AG09319 (cell line): ENCODE results near the gene FHIP1B.

ENCODE experiments used
- DNase-seq: peaks from one replicate; pipeline ENCODE4 v3.0.0-alpha.2; 2010; ENCODE audit warnings: low read depth; ENCODE audit errors: extremely low read depth
- TF ChIP-seq, protein P1 (sequence below): IDR thresholded peaks from 2 replicates; pipeline ENCODE4 v1.5.1; 2011; ENCODE audit warnings: low read depth, mild to moderate bottlenecking, inconsistent platforms, low read length, moderate library complexity

The FHIP1B gene

DNA sequence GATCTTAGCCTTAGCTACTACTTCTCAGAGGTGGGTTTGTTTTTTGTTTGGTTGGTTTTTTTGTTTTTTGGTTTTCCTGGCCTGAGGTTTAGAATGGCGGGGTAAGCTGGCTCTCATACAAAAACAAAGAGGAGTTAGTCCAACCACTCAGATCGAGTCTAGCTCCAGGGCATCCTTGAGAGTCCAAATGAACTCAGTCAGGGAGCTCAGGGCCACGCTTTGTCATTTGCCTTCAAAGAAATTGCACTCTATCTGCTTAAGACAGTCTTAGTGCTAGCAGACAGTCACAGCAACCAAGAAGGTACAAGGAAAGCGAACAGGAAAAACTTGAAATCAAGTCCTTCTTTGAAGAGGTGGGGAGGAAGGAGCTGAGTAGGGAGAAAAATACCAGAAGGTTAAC is 17.9 kb downstream of the FHIP1B start:
- TF ChIP-seq, protein P1, sequence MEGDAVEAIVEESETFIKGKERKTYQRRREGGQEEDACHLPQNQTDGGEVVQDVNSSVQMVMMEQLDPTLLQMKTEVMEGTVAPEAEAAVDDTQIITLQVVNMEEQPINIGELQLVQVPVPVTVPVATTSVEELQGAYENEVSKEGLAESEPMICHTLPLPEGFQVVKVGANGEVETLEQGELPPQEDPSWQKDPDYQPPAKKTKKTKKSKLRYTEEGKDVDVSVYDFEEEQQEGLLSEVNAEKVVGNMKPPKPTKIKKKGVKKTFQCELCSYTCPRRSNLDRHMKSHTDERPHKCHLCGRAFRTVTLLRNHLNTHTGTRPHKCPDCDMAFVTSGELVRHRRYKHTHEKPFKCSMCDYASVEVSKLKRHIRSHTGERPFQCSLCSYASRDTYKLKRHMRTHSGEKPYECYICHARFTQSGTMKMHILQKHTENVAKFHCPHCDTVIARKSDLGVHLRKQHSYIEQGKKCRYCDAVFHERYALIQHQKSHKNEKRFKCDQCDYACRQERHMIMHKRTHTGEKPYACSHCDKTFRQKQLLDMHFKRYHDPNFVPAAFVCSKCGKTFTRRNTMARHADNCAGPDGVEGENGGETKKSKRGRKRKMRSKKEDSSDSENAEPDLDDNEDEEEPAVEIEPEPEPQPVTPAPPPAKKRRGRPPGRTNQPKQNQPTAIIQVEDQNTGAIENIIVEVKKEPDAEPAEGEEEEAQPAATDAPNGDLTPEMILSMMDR = no peak
- no peak for DNase-seq

DNA sequence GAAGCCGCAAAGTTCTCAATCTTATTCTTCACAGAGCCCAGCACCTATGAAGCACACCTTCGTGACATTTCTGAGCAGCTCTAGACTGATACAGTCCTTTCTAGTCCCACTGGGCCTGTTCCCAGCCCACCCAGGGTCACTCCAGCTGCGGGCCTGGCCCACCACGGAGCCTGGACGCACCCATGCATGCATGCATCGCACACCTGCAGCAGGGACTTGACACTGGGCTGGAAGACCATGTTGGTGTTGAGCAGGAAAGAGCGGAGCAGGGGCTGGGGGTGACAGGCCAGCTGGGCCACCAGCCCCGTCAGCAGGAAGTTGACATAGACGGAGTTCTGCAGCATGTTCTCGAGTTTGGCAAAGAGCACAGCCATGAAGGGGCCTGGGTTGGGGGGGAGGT is 19.9 kb downstream of the FHIP1B start:
- no peak for DNase-seq
- TF ChIP-seq, protein P1 = no peak

DNA sequence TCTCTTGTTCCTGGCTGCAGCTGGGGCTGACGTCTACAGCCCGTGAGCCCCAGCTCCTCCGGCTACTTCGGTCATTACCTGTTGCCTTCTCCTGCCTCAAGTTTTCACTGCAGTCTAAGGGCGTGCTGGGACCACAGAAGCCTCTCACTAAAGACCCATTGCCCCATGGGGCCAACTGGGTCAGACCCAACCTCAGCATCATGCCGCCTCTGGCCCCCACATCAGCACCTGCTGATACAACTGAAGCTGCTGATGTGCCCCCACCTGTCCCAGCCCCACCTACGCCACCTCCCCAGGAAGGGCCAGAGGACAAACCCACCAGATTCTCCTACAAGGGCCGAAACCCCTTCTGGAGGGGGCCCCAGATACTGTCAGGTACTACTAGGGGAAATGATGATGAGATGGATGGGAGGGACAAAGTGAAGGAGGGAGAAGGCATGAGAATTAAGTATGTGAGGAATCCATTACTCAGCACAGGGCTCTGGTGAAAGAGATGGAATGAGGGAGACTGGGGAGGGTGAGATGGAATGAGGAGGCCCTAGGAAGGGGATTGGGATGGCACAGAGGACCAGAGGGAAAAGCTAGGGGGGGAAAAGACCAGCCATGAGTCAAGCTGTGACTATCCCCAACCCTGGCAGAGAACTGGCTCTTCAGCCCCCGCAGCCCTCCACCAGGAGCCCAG is 24.0 kb downstream of the FHIP1B start:
- TF ChIP-seq, protein P1 = no peak

DNA sequence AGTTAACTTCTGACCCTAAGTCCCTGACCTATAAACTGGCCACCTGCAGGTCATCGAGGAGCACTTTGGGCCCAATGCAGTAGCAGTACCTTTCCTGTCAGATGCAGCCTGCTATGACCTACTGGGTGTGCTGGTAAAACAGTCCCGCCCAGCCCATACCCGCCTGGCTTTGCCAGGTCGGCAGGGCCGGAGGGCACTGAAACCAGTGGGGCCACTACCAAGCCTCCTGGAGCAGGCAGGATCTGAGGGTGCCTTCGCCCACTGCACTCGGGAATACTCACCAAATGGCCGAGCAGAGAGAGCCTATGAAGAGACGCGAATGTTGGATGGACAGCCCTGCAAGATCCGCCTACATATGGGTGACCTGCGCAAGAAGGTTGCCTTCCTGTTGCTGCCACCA is 24.6 kb downstream of the FHIP1B start:
- TF ChIP-seq, protein P1 = no peak
- no peak for DNase-seq

More for the DNA sequence above, 24.0 kb downstream of the FHIP1B start:
- DNase-seq = no peak

DNA sequence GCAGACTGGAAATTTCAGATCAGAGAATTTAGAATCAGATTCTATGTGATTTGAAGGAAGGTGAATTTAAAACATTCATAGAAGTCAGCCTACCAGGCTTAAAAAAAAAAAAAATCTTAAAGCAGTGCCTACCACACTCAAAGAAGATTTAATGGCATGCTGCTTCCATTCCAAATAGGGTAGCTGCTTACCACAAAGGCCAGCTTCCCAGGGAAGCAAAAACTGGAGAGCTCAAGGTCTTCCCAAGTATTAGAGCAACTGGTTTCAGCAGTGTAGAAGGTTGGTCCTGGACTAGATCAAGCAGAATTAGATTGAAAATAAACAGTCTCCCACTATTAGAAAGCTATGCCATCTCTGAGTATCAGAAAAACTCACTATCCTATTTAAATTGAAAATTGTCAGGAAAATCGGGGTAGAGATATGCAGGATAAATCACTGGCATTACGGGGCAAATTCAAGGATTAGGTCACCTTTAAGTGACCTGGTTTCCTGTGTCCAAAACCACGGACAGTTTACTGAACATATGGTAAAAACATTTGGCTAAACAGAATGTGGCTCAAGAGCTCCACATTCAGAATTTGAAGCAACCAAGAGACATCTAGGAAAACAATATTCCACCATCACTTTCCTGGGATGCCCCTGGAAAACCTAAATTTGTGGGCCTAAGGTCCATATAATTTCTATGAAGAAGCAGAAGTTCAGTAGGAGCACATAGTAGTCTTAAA is 27.8 kb downstream of the FHIP1B start:
- no peak for DNase-seq
- TF ChIP-seq, protein P1 = no peak

DNA sequence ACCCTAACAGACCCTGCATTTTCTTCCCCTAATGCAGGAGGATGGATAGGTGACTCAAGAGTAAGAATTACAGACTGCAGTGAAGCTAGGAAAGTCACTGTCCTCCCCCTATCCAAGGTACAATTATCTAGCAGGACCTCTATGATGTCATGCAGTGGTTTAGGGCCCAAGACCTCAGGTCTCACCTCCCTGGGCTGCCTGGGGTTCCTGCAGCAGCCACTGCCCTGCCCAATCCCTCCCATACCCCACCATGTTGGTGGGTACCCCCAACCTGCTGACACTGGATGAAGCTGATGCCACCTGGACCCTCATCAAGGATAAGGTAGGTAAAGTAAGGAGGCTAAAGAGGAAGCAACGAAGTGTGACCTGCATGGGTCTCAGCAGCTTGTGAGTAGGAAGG is 29.1 kb downstream of the FHIP1B start, which contains the start of gene C11orf42:
C11orf42 (plus strand) TSS at position 192 of the 400 bp plus-strand sequence; CDS start at position 251, 59 bp downstream.
- no peak for DNase-seq
- TF ChIP-seq, protein P1 = no peak

DNA sequence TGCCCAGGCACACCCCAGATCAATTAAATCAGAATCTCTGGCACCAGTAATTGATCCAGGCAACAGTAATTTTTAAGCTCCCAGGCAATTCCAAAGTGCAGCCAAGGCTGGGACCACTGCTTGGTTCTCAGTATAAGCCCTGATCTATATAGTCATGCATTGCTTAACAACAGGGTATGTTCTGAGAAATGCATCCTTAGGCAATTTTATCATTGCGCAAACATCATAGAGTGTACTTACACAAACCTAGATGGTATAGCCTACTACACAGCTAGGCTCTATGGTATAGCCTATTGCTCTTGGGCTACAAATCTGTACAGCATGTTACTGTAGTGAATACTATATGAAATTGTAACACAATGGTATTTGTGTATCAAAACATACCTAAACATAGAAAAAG is 29.7 kb downstream of the FHIP1B start:
- TF ChIP-seq, protein P1 = no peak
- no peak for DNase-seq
